ENCODE results near the gene SH3BGRL.
"Not testable (repeated sequence)": the region's sequence is repeated elsewhere in the genome, so short reads cannot be mapped to it uniquely, and the experiment has no call there.

The SH3BGRL gene

DNA sequence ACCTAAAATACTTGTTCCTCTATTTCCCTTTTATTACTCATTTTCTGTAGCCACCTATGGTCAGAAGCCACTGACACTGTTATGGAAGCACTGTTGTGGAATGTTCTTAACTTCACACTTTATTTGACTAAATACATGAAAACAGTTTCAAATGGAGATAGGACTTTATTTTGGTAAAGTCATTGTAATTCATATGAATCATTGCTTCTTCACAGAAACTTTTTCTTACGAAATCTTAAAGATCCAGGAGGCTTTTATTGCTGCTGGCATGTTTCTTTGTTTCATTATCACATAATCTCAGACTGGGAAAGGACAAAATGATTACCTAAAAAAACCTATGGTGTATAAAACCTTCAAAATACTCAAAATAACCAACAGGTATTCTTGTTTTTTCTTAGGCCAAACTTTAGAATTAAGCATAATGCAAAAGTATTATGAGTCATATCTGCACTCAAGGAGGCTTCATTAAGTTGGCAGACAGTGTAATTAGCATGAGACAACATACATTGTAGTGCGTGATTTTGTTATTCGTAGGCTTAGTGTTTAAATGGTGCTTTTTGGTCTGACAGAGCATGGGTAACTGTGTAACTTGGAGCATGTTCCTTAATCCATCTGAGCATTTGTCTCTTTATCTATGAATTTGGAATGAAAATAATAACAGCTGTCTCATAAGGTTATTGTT is 58.0 kb downstream of the SH3BGRL start:
- no peak for DNase-seq (ENCODE audit: low spot score)

DNA sequence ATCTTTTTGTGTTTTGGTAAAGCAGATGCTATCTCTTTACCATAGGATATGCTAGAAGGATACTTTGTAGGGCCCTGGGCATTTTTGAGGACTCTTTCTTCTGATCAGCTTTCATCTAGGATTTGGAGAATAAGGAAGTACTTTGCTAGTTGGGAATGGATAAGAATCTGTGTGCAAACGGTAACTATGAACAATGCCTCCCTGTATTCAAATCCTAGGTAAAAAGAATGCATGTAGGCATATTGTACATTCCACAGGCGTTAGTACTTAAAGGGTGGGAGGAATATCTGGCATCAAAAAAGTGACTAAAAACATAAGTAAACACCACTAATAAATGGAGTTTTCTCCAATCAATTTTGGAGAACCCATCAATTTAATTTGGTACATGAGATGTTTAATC is 59.7 kb downstream of the SH3BGRL start:
- DNase-seq (ENCODE audit: low spot score): no peak

DNA sequence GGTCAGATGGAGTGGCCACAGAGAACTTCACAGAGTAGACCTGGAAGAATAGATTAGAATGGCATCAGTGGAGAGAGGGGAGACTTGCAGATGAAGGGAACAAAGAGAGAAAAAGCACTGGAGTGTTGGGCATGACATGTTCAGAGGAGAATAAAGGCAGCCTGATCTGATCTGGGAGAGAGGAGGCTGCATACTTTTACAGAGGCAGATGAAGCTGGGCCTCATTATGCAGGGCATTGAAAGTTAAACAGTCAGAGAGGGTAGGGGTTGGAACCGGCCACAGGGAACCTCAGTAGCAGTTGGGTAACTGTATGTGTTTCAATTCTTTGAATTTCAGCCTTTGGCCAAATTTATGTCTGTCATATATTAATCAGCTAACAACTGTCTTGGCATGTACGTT is 61.2 kb downstream of the SH3BGRL start:
- DNase-seq (ENCODE audit: low spot score): no peak

DNA sequence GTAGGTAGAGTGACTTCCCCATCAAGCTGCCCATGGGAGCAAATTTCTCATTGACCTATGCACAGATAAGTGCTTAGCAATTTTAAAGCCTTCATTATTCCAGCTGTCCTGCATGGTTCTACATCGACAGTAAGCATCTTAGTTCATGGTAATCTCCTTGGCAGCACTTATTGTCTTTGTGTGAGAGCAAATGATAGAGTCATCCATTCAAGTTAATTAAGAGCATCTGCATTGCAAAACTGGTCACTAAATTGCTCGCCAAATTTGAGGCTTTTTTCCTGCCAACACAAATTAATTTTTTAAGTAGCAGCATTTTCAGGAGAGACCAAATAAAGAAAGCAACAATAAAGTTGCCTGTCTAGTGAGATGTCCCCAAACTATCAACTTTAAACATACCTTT is 76.7 kb downstream of the SH3BGRL start:
- DNase-seq (ENCODE audit: low spot score): no peak

DNA sequence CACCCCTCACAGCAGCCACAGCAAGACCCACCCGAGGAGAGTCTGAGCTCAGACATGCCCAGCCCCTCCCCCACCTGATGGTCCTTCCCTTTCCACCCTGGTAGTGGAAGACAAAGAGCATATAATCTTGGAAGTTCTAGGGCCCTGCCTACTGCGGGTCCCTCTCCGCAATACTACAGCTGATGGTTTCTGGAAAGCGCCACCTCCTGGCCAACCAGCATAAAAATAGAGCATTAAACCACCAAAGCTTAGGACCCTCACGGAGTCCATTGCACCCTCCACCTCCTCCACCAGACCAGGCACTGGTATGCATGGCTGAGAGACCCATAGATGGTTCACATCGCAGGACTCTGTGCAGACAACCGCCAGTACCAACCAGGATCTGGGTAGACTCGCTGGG is 78.2 kb downstream of the SH3BGRL start:
- no peak for DNase-seq (ENCODE audit: low spot score)

DNA sequence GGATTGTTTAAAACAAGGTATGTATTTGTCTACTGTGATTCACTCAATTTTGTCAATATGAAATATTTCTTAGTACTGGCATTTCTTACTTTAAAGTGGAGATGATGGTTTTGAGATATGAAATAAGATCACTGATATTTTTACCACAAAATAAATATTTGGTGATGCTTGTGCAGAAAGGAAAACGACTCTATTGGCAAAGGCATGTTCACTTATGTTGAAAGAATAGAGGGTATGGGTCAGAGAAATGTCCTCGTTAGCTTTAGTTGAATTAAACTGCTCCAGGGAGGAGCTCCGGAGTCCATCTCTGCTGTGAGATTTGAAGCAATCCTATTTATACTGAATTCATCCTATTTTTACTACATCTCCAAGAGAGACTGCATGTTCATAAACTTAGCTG is 84.2 kb downstream of the SH3BGRL start:
- DNase-seq (ENCODE audit: low spot score): no peak

DNA sequence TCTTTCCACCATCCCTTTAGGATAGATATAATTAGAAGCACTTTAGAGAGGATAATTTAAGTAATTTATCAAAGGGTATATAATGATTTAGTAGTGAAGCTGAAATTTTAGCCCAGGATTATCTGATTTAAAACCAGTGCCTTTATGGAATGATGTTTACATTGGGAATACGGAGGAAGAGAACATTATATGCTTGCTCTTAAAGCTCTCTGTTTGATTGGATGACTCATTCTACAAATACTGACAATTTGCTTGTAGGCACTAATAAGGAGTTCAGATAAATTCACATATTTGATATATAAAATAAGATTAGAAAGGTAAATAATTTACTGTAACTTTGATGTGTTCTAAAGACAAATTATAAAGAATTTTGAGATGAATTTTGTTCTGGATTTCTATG is 84.7 kb downstream of the SH3BGRL start:
- no peak for DNase-seq (ENCODE audit: low spot score)

DNA sequence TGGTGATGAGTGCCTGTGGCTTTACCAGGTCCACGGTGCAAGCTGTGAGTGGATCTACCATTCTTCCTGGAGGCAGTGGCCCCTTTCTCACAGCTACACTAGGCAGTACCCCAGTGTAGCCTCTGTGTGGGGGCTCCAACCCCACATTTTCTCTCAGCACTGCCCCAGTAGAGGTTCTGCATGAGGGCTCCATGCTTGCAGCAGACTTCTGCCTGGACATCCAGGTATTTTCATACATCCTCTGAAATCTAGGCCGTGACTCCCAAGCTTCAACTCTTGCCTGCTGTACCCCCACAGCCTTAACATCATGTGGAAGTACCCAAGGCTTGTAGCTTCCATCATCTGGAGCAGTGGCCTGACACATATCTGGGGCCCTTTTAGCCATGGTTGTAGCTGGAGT is 90.1 kb downstream of the SH3BGRL start:
- no peak for DNase-seq (ENCODE audit: low spot score)

DNA sequence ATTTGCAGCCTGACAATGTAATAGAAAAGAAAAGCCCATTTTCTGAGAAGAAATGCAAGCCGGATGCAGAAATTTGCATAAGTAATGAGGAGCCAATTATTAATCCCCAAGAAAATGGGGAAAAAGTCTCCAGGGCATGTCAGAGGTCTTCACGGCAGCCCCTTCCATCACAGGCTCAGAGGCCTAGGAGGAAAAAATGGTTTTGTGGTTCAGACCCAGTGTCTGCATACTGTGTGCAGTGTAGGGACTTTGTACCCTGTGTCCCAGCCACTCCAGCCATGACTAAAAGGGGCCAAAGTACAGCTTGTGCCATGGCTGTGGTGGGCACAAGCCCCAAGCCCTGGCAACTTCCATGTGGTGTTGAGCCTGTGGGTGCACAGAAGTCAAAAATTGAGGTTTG is 92.2 kb downstream of the SH3BGRL start:
- DNase-seq (ENCODE audit: low spot score): no peak

DNA sequence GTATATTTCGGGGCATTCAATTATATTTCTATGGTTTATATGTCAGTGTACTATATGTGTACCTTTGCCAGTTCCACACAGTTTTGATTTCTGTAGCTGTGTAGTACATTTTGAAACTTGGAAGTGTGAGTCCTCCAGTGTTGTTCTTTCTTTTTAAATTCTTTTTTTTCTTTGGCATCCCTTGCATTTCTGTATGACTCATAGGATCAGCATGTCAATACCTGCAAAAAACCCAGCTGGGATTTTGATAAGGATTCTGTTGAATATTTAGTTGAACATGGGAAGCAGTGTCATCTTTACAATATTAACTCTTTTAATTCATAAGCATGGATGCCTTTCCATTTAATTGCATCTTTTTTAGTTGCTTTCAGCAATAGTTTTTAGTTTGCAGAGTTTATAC is 100.0 kb downstream of the SH3BGRL start:
- no peak for DNase-seq (ENCODE audit: low spot score)

DNA sequence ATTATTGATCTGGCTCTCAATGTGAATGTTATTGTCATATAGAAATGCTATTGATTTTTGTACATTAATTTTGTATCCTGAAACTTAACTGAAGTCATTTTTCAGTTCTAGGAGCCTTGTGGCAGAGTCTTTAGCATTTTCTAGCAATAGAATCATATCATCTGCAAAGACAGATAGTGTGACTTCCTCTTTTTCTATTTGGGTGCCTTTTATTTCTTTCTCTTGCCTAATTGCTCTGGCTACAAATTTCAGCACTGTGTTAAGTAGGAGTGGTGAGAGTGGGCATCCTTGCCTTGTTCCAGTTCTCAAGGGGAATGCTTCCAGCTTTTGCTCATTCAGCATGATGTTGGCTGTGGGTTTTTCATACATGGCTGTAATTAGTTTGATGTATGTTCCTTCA is 102.7 kb downstream of the SH3BGRL start:
- no peak for DNase-seq (ENCODE audit: low spot score)

DNA sequence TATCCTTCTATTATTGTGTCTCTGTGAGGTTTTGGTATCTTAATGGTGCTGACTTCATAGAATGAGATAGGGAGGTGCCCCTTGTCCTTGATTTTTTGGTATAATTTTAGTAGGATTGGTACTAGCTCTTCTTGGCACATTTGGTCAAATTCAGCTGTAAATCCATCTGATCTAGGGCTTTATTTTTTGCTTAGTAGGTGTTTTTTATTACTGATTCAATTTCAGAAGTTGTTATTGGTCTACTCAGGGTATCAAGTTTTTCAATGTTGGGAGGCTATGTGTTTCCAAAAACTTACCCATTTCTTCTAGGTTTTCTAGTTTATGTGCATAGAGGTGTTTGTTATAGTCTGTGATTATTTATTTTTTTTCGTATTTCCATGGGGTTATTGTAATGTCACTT is 103.3 kb downstream of the SH3BGRL start:
- DNase-seq (ENCODE audit: low spot score): no peak

DNA sequence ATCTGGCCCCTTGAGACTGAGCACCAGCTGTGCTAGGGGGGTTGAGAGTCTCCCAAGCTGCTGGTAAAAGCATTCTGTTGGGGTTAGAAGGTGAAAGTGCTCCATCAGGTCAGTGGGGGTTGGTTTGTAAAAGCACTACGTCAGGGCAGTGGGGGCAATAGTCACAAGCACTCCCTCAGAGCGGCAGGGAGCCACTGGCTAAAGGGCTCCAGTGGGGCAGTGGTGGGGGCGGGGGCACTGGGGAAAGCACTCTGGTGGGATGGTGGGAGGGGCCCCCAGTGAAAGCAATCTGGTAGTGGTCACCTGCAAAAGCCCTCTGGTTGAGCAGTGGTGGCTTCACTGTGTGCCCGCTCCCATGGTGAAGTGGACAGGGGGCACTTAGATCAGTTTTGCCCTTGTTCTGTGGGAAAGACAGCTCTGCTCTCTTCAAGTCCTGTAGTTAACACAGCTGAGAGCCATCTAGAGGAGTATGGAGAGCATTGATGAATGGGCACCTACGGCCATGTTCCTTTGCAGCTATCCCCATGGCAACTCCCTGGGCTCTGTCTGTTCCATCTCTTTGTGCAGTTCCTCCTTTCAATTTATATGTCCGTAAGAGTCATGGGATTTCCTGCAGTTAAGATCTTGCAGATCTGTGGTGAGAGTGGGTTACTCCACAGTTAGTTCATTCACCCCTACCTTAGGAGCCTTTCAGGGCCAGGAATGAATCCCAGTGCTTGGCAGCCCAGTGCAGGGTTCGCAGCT is 106.4 kb downstream of the SH3BGRL start:
- no peak for DNase-seq (ENCODE audit: low spot score)

DNA sequence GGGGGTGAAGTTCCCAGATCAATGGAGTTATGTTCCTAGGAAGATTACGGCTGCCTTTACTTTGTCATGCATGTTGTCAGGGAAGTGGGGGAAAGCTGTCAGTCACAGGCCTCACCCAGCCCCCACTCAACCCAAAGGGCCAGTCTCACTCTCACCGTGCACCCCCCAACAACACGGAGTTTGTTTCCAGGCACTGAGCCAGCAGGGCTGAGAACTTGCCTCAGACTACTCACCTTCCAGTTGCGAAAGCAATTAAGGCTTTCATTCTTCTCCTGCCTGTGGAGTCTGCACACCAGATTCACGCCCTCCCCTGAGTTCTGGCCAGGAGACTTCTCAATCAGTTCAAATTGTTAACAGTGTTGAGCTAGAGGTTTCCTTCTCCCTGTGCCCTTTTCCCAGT is 114.3 kb downstream of the SH3BGRL start:
- DNase-seq (ENCODE audit: low spot score): no peak

DNA sequence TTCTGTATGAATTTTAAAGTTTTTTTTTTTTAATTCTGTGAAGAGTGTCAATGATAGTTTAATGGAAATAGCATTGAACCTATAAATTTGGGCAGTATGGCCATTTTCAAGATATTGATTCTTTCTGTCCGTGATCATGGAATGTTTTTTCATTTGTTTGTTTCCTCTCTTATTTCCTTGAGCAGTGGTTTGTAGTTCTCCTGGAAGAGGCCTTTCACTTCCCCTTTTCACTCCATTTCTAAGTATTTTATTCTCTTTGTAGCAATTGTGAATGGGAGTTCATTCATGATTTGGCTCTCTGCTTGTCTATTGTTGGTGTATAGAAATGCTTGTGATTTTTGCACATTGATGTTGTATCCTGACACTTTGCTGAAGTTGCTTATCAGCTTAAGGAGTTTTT is 129.8 kb downstream of the SH3BGRL start:
- not testable (repeated sequence) for DNase-seq (ENCODE audit: low spot score)

DNA sequence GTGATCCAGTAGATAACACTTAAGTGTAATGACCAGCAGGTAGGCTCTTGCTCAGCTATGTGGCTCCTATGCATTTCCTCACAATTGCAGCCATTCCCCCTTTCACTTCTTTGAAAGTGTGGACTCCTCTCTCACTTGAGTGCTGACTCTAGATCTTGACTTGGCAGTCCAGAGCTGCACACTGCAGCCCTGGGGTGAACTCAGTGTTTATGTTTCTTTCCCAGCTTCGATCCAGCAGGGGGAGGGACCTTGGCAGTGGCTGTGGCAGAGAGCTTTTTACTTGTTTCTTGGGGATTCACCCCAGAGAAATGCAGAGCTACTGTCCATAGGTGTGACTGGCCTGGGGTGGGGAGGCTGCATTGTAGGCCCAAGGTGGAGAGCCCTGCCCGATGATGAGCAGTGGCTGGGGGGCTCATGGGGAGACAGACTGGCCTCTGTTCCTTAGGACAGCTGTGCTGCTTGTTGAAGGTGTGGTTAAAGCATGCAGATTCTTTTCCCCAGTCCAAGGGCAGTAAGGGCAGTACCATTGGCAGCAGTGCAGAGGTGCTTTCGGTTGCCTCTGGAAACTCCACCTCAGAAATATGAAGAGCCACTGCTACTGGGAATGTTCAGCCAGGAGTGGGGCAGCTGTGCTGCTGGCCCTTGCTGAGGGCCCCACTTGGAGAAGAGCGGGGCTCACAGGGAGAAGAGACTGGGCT is 134.7 kb downstream of the SH3BGRL start:
- DNase-seq (ENCODE audit: low spot score): no peak

DNA sequence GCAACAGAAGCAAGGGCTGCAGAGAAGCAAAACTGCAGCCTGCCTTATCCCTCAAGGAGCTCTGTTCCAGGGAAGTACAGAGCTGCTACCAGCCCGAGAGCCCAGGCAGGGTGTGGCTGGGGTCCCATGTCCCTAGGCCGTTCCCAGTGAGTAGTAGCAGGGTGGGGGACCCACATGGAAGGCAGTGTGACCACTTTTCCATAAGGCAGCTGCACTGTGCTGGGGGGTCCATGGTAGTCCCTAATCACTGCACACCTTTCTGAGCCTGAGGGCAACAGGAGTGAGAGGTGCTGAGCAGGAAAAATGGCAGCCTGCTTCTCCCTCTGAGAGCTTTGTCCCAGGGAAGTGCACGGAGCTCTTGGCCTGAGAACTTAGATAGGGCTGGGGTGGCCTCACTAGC is 135.9 kb downstream of the SH3BGRL start:
- no peak for DNase-seq (ENCODE audit: low spot score)

DNA sequence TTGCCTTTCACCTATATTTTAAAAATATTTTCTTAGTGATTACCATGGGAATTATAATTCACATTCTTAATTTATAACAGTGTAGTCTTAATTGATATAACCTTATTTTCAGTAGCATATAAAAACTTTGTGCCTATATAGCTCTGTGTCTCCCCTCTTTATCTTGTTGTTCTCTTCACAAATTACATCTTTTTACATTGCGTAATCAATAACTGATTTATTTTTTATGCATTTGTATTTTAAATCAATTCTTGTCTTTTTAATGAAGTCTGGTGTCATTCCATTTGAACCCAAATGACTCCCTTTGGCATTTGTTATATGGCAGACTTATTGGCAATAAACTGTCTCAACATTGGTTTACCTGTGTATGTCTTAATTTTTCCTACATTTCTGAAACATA is 137.0 kb downstream of the SH3BGRL start:
- DNase-seq (ENCODE audit: low spot score): no peak

DNA sequence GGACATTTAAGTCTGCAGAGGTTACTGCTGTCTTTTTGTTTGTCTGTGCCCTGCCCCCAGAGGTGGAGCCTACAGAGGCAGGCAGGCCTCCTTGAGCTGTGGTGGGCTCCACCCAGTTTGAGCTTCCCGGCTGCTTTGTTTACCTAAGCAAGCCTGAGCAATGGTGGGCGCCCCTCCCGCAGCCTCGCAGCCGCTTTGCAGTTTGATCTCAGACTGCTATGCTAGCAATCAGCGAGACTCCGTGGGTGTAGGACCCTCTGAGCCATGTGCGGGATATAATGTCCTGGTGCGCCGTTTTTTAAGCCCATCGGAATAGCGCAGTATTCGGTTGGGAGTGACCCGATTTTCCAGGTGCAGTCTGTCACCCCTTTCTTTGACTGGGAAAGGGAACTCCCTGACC is 143.4 kb downstream of the SH3BGRL start:
- not testable (repeated sequence) for DNase-seq (ENCODE audit: low spot score)
